HepG2 (cell line): ENCODE measurements around the gene HCFC1R1. TPM values are rescaled to one million over a fixed set of nuclear protein-coding genes. Genes with fewer than 3 reads are reported as not detected.

ENCODE experiments used
- ATF6 ChIP-seq: sonication (generic); formaldehyde crosslinking; conservative IDR thresholded peaks from 2 replicates; pipeline ENCODE4 v1.4.0; 2020; ENCODE audit warnings: missing genetic modification reagents
- GFI1 ChIP-seq: sonication (generic); formaldehyde crosslinking; IDR thresholded peaks from 2 replicates; pipeline ENCODE4 v1.5.0; 2020; ENCODE audit warnings: missing genetic modification reagents, mild to moderate bottlenecking, borderline replicate concordance
- HMGA1 ChIP-seq: sonication (generic); formaldehyde crosslinking; conservative IDR thresholded peaks from 2 replicates; pipeline ENCODE4 v1.4.0; 2020; ENCODE audit warnings: missing genetic modification reagents
- HNRNPH1 ChIP-seq: fragments of 200-400 bp; formaldehyde crosslinking; optimal IDR thresholded peaks from 2 replicates; pipeline ENCODE3; 2017; ENCODE audit warnings: mild to moderate bottlenecking, low read depth, low read length
- HNRNPUL1 ChIP-seq: fragments of 200-400 bp; formaldehyde crosslinking; IDR thresholded peaks from 2 replicates; pipeline ENCODE4 v1.6.1; 2017; ENCODE audit warnings: low read depth, mild to moderate bottlenecking, low read length, moderate library complexity
- KDM5B ChIP-seq: sonication (generic); formaldehyde crosslinking; IDR thresholded peaks from 2 replicates; pipeline ENCODE4 v1.4.0; 2020; ENCODE audit warnings: missing genetic modification reagents, mild to moderate bottlenecking, borderline replicate concordance
- NCOA5 ChIP-seq: sonication (generic); formaldehyde crosslinking; IDR thresholded peaks from 2 replicates; pipeline ENCODE4 v1.4.0; 2020; ENCODE audit warnings: missing genetic modification reagents
- PHB2 ChIP-seq: fragments of 450-650 bp; IDR thresholded peaks from 2 replicates; pipeline ENCODE4 v1.6.1; 2018; ENCODE audit not compliant: partially characterized antibody
- RFX1 ChIP-seq: fragments of 450-650 bp; IDR thresholded peaks from 2 replicates; pipeline ENCODE4 v1.6.1; 2017
- RNF2 ChIP-seq: fragments of 450-650 bp; conservative IDR thresholded peaks from 2 replicates; pipeline ENCODE4 v1.6.1; 2016; ENCODE audit warnings: low read depth
- SRSF4 ChIP-seq: fragments of 200-400 bp; formaldehyde crosslinking; IDR thresholded peaks from one replicate; pipeline ENCODE4 v1.6.1; 2018; ENCODE audit warnings: mild to moderate bottlenecking, low read depth, low read length, moderate library complexity; ENCODE audit not compliant: poor library complexity, severe bottlenecking
- WIZ ChIP-seq: sonication (generic); formaldehyde crosslinking; IDR thresholded peaks from 2 replicates; pipeline ENCODE4 v1.5.1; 2020; ENCODE audit warnings: mild to moderate bottlenecking, missing genetic modification reagents
- ZFYVE20 ChIP-seq: sonication (generic); formaldehyde crosslinking; IDR thresholded peaks from 2 replicates; pipeline ENCODE4 v1.8.0; 2023; ENCODE audit warnings: low read depth, mild to moderate bottlenecking, moderate library complexity, missing genetic modification reagents, borderline replicate concordance
- ZGPAT ChIP-seq: IDR thresholded peaks from 2 replicates; pipeline ENCODE4 v1.6.1; 2016; ENCODE audit warnings: mild to moderate bottlenecking
- ZNF205 ChIP-seq: IDR thresholded peaks from 2 replicates; pipeline ENCODE4 v1.6.1; 2018; ENCODE audit warnings: missing biosample characterization, missing genetic modification reagents
- ZNF501 ChIP-seq: sonication (generic); formaldehyde crosslinking; IDR thresholded peaks from 2 replicates; pipeline ENCODE4 v1.5.1; 2020; ENCODE audit warnings: mild to moderate bottlenecking, moderate library complexity, missing genetic modification reagents
- ZNF512 ChIP-seq: sonication (generic); formaldehyde crosslinking; IDR thresholded peaks from 2 replicates; pipeline ENCODE4 v1.4.0; 2020; ENCODE audit warnings: mild to moderate bottlenecking, missing genetic modification reagents
- polyA plus RNA-seq, 8 experiments: library from polyadenylated mRNA; depleted of rRNA in 3 of 8; stranded (reverse) in 7 of 8; unstranded in 1 of 8; fragments of >200 nt; fragmentation: Illumina TruSeq in 4 of 8; extraction: Trizol in 4 of 8; gene quantifications; 2 replicates each; pipeline versions ENCODE4 v1.2.1 to v1.2.3, GENCODE V29; 2011 to 2016; ENCODE audit warnings: low read depth in 4 of 8, missing spikeins in 1 of 8, mixed read lengths in 1 of 8; ENCODE audit not compliant: insufficient read depth in 1 of 8
- total RNA-seq, 5 experiments: library from RNA; depleted of rRNA; stranded (reverse); fragments of >200 nt; fragmentation: Illumina TruSeq; extraction: Trizol; gene quantifications; 2 replicates each; pipeline ENCODE4 v1.2.3, GENCODE V29; 2016; ENCODE audit warnings: low read depth in 1 of 5
- TF ChIP-seq, protein P1 (sequence below): sonication (generic); formaldehyde crosslinking; IDR thresholded peaks from 2 replicates; pipeline ENCODE4 v1.5.0; 2020; ENCODE audit warnings: mild to moderate bottlenecking, missing genetic modification reagents, borderline replicate concordance
- TF ChIP-seq, protein P2 (sequence below): sonication (generic); formaldehyde crosslinking; IDR thresholded peaks from 2 replicates; pipeline ENCODE4 v1.4.0; 2020; ENCODE audit warnings: missing genetic modification reagents, borderline replicate concordance

Gene HCFC1R1
- total and polyA plus RNA-seq, 2 of the 13 experiments (the other 11 are each of a cell fraction or from before 2014, with no cell fraction given): 13.8 to 16.1 TPM

- TF ChIP-seq, protein P1, sequence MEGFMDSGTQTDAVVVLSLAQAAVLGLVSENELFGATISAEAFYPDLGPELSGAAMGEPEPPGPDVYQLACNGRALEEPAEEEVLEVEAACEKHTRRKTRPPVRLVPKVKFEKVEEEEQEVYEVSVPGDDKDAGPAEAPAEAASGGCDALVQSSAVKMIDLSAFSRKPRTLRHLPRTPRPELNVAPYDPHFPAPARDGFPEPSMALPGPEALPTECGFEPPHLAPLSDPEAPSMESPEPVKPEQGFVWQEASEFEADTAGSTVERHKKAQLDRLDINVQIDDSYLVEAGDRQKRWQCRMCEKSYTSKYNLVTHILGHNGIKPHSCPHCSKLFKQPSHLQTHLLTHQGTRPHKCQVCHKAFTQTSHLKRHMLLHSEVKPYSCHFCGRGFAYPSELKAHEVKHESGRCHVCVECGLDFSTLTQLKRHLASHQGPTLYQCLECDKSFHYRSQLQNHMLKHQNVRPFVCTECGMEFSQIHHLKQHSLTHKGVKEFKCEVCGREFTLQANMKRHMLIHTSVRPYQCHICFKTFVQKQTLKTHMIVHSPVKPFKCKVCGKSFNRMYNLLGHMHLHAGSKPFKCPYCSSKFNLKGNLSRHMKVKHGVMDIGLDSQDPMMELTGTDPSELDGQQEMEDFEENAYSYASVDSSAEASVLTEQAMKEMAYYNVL (CRISPR knock-in tag): no peak
- TF ChIP-seq GFI1 (CRISPR knock-in tag): no peak
- TF ChIP-seq, protein P2, sequence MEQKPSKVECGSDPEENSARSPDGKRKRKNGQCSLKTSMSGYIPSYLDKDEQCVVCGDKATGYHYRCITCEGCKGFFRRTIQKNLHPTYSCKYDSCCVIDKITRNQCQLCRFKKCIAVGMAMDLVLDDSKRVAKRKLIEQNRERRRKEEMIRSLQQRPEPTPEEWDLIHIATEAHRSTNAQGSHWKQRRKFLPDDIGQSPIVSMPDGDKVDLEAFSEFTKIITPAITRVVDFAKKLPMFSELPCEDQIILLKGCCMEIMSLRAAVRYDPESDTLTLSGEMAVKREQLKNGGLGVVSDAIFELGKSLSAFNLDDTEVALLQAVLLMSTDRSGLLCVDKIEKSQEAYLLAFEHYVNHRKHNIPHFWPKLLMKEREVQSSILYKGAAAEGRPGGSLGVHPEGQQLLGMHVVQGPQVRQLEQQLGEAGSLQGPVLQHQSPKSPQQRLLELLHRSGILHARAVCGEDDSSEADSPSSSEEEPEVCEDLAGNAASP (CRISPR knock-in tag): peak; percentile 93
- no peak; the same call in 1 of the 2 replicates for TF ChIP-seq ZNF205 (CRISPR knock-in tag)
- TF ChIP-seq WIZ (CRISPR knock-in tag): no peak
- TF ChIP-seq NCOA5 (CRISPR knock-in tag): no peak
- no peak for TF ChIP-seq PHB2
- no peak for TF ChIP-seq SRSF4
- TF ChIP-seq ZGPAT: peak; percentile 66
- no peak for TF ChIP-seq RFX1
- TF ChIP-seq ATF6 (CRISPR knock-in tag): no peak
- no peak for TF ChIP-seq ZNF512 (CRISPR knock-in tag)
- no peak for TF ChIP-seq HNRNPH1
- TF ChIP-seq HMGA1: no peak
- TF ChIP-seq KDM5B (CRISPR knock-in tag): no peak
- TF ChIP-seq RNF2: 0 out of 2 replicates have a peak, but pooled peaks have one; percentile 65
- TF ChIP-seq ZNF501: peak; percentile 58; the same call in 1 of the 2 replicates
- TF ChIP-seq HNRNPUL1: no peak
- TF ChIP-seq ZFYVE20 (CRISPR knock-in tag): no peak
Observed at GRCh38 chr16:3065069-3065741, 41.5 kb upstream of the HCFC1R1 start, which contains the start of gene IL32 (continued).
